Thyroid gland (tissue), 4 donors: ENCODE data around the gene MARCO. TPM values are rescaled to one million over a fixed set of nuclear protein-coding genes. Genes with fewer than 3 reads are reported as not detected.

Experiments
- DNase-seq, 2 donors: peaks; one replicate each; pipeline ENCODE4 v3.0.0-alpha.2; 2019
- H3K27ac ChIP-seq, 3 donors: fragments of 200-600 bp; sonication (generic); 1 replicate in 2 of 3; 2 replicates in 1 of 3; pipeline ENCODE4 v1.5.1; 2016 to 2019; ENCODE audit warnings: mild to moderate bottlenecking in 1 of 3, moderate library complexity in 1 of 3
- H3K27me3 ChIP-seq: fragments of 200-600 bp; sonication (generic); one replicate; pipeline ENCODE4 v1.5.1; 2019
- H3K36me3 ChIP-seq, 2 donors: fragments of 200-600 bp; sonication (generic); one replicate each; pipeline ENCODE4 v1.5.1; 2016 to 2019
- H3K4me1 ChIP-seq, 2 donors: fragments of 200-600 bp; sonication (generic); one replicate each; pipeline ENCODE4 v1.5.1; 2017 to 2019
- H3K4me3 ChIP-seq, 3 donors: fragments of 200-600 bp; sonication (generic); replicated peaks in 1 of 3; 1 replicate in 2 of 3; 2 replicates in 1 of 3; pipeline ENCODE4 v1.5.1; 2016; ENCODE audit warnings: mild to moderate bottlenecking in 1 of 3
- H3K9me3 ChIP-seq: fragments of 200-600 bp; sonication (generic); one replicate; pipeline ENCODE4 v1.5.1; 2017
- POLR2A ChIP-seq, 2 donors: fragments of 450-650 bp; IDR thresholded peaks; one replicate each; pipeline ENCODE4 v1.6.1; 2017; ENCODE audit warnings: antibody characterized with exemption in 2 of 2, mild to moderate bottlenecking in 2 of 2, moderate library complexity in 1 of 2
- WGBS, 2 donors: methylation state at CpG; one replicate each; pipeline ENCODE4 v1.1.5; 2017; 5-methylcytosine and 5-hydroxymethylcytosine counted together
- intact Hi-C: fragments of 100-400 bp; cut with DNase I; formaldehyde crosslinking; loops from one replicate; pipeline ENCODE4 v1.15.1; 2023
- total RNA-seq, 4 donors: library from RNA; depleted of rRNA; stranded (reverse); fragments of >200 nt; gene quantifications; one replicate each; pipeline ENCODE4 v1.2.3, GENCODE V29; 2016
- TF ChIP-seq, protein P1 (sequence below), 6 experiments: fragments of 200-600 bp in 3 of 6; fragments of 450-650 bp in 3 of 6; sonication (generic) in 3 of 6; IDR thresholded peaks; one replicate each; pipeline ENCODE4 v1.5.1; 2016 to 2019; ENCODE audit warnings: antibody characterized with exemption in 6 of 6, mild to moderate bottlenecking in 2 of 6, inconsistent platforms in 1 of 6, moderate library complexity in 1 of 6

The MARCO gene
- total RNA-seq, 4 donors from 2014 or later = 1.1 to 11.0 (median 3.0) TPM

DNA sequence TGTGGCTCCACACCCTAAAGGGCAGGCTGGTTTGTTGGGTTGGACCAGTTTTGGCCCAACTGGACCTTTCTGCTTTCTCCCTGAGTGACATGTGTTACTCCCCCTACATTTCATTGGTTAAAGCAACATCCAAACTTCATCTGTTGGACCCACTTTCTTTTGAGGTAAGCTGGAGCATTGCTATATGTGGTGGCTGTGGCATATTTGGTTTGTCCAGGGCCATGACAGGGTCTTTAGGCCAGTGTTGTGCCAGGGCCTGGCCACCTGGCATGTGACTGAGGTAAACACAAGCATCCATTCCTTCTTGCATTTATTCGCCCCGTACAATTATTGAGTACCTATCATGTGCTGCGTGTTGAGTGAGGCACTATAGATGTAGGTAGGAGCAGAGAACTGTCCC lies 36.8 kb upstream of the MARCO start:
- 95 to 97% methylated on average over 3 of the region's 3 CpGs for WGBS, 2 donors
- TF ChIP-seq, protein P1, sequence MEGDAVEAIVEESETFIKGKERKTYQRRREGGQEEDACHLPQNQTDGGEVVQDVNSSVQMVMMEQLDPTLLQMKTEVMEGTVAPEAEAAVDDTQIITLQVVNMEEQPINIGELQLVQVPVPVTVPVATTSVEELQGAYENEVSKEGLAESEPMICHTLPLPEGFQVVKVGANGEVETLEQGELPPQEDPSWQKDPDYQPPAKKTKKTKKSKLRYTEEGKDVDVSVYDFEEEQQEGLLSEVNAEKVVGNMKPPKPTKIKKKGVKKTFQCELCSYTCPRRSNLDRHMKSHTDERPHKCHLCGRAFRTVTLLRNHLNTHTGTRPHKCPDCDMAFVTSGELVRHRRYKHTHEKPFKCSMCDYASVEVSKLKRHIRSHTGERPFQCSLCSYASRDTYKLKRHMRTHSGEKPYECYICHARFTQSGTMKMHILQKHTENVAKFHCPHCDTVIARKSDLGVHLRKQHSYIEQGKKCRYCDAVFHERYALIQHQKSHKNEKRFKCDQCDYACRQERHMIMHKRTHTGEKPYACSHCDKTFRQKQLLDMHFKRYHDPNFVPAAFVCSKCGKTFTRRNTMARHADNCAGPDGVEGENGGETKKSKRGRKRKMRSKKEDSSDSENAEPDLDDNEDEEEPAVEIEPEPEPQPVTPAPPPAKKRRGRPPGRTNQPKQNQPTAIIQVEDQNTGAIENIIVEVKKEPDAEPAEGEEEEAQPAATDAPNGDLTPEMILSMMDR (IDR thresholded peaks at IDR 0.05) = no peak
- TF ChIP-seq POLR2A (IDR thresholded peaks at IDR 0.05) = no peak
- intact Hi-C loops = no loop called here
- no peaks in the 10 kb centered on the region for H3K4me1 ChIP-seq
- H3K4me3 ChIP-seq = no peak overlapping the region
- no peak overlapping the region for H3K27ac ChIP-seq
- no peaks in the 10 kb centered on the region for H3K27me3 ChIP-seq
- no peaks in the 10 kb centered on the region for H3K36me3 ChIP-seq
- no peak for DNase-seq
- no peaks in the 10 kb centered on the region for H3K9me3 ChIP-seq

DNA sequence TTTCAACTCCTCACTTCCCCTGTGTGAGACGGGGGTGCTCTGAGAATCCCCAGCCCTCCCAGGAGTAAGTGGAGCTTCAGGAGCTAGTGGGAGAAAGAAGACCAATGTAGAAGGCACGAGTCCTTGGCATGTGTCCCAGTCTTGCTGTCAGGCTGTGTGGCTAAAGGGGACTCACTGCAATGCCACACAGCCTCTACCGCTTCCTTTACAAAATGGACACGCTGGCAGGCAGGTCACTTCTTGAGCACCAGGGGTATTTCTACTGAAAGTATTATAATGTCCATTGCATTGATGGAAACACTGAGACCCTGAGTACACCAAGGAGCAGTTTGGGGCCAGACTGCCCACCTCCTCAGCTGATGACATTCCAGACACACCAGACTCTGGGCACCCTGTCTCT lies 35.8 kb upstream of the MARCO start:
- no peak for TF ChIP-seq POLR2A (IDR thresholded peaks at IDR 0.05)
- TF ChIP-seq, protein P1 (IDR thresholded peaks at IDR 0.05) = no peak
- Histone ChIP-seq H3K27me3 (no peaks in the 10 kb centered on the region), H3K4me1 (no peaks in the 10 kb centered on the region), H3K27ac (no peak overlapping the region), H3K4me3 (no peak overlapping the region), H3K36me3 (no peaks in the 10 kb centered on the region), H3K9me3 (no peaks in the 10 kb centered on the region)
- no peak for DNase-seq
- WGBS, 2 donors = 68 to 83% methylated on average over 4 of the region's 4 CpGs
- intact Hi-C loops = no loop called here

DNA sequence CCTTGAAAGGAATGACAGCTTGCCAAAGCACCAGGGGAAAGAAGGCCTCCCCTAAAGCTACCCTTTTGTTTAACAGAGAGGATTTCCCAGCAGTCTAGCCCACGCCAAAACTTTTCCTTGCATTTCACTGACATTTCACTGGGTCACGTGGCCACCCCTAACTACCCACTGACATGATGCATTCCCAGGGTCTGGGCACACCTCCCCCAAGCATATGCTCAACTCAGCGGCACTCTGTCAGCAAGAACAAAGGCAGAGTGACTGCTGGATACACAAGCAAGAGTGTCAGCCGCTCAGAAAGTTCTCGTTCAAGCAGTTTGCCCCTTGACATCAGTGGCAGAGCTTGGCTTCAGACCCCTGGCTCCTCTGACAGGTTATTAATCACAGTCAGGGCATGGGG lies 34.2 kb upstream of the MARCO start:
- Histone ChIP-seq H3K4me3 (no peak overlapping the region), H3K4me1 (no peaks in the 10 kb centered on the region), H3K27me3 (no peaks in the 10 kb centered on the region), H3K9me3 (no peaks in the 10 kb centered on the region), H3K27ac (no peak overlapping the region), H3K36me3 (no peaks in the 10 kb centered on the region)
- WGBS, 2 donors = 16 to 30% methylated on average over 5 of the region's 5 CpGs
- intact Hi-C loops = no loop called here
- TF ChIP-seq, protein P1 (IDR thresholded peaks at IDR 0.05) = no peak
- TF ChIP-seq POLR2A (IDR thresholded peaks at IDR 0.05) = no peak
- no peak for DNase-seq

DNA sequence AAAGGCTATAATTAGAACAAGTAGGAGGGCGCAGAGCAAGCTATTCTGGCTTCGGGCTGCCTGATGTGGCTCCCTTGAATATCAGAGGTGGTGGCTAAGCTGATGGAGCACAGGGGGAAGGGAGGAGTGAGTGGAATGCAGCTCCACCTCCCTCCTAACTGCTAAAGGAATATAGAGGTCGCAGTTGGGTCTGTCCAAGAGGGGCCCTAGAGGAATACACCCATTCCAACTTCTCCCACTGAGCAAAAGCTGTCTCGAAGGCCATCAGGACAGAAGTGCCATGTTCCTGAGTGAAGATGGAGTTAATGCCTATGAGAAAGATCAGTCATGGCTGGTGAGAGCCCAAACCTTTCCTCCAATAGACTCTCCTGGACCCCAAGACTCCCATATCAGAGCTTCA lies 32.8 kb upstream of the MARCO start:
- no peak overlapping the region for H3K4me3 ChIP-seq
- no peak overlapping the region for H3K27ac ChIP-seq
- H3K36me3 ChIP-seq = no peaks in the 10 kb centered on the region
- intact Hi-C loops = no loop called here
- WGBS, 2 donors = 82 to 85% methylated on average over 4 of the region's 4 CpGs
- no peak for DNase-seq
- H3K4me1 ChIP-seq = no peaks in the 10 kb centered on the region
- H3K9me3 ChIP-seq = no peaks in the 10 kb centered on the region
- TF ChIP-seq POLR2A (IDR thresholded peaks at IDR 0.05) = no peak
- TF ChIP-seq, protein P1 (IDR thresholded peaks at IDR 0.05) = no peak
- H3K27me3 ChIP-seq = no peaks in the 10 kb centered on the region

DNA sequence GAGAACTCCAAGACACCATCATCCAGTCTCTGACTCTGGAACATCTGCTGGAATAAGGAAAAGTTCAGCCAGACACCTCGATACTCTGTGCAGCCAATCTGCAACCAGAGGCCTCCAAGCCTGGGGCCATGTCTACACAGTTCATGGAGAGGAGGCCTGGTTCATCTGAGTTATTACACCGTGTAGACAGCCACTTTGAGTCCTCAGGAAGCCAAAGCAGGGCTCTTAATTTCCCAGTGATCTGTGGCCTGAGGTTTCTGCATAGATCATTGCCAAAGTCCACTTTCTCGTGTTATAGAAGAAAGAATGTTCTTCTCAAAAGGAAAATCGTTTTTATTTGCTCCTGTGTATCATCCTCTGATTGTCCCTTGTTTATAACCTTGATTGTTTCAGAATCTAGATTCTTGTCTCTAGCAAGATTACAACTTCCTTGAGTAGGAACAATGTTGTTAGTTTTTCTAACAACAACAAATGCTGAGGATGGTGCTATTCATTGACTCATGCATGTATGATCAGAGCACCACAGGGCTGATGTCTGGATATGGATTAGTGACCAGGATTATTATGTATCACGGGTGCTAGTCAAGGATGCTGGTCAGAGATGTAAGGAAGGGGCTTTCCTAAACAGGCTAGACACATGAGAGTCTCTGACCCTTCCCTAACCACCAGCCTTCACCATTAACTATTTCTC lies 30.7 kb upstream of the MARCO start:
- TF ChIP-seq, protein P1 (IDR thresholded peaks at IDR 0.05) = no peak
- no peak for TF ChIP-seq POLR2A (IDR thresholded peaks at IDR 0.05)
- WGBS, 2 donors = 39 to 51% methylated on average over 5 of the region's 5 CpGs

More for the DNA sequence above, 30.7 kb upstream of the MARCO start:
- no peak overlapping the region for H3K4me3 ChIP-seq
- H3K9me3 ChIP-seq = no peaks in the 10 kb centered on the region
- no peaks in the 10 kb centered on the region for H3K36me3 ChIP-seq
- intact Hi-C loops = no loop called here
- H3K4me1 ChIP-seq = no peaks in the 10 kb centered on the region
- no peak overlapping the region for H3K27ac ChIP-seq
- no peak for DNase-seq
- no peaks in the 10 kb centered on the region for H3K27me3 ChIP-seq
